ENCODE results near the gene PROB1.

DNA sequence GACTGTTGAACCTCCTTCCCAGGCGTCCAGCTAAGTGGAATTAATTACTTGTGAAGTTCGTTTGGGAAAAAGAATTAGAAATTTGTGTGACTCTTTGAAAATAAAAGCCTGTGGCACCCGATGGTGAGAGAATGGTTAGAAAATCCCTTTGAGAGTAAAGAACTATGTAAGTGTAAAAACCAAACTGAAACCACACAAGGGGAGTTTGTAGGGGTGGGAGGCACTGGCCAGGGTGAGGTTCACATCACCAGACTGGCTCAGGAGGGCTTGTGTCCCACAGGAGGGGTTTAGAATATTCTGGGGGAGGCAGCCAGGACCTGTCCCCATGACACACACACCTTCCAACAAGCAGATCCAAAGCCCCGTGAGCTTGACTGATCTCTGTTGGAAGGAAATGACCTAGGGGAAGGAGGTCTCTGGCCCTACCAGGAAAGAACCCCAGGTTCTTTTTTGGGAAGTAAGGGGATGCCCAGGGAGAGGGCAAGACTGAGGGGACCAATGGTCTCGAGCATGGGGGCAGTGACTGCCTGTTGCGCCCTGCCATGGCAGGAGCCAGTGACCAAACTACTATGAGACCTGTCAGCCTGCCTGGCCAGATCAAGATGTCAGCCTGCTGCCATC lies 4.7 kb upstream of the PROB1 start:
- TF ChIP-seq, protein P1, sequence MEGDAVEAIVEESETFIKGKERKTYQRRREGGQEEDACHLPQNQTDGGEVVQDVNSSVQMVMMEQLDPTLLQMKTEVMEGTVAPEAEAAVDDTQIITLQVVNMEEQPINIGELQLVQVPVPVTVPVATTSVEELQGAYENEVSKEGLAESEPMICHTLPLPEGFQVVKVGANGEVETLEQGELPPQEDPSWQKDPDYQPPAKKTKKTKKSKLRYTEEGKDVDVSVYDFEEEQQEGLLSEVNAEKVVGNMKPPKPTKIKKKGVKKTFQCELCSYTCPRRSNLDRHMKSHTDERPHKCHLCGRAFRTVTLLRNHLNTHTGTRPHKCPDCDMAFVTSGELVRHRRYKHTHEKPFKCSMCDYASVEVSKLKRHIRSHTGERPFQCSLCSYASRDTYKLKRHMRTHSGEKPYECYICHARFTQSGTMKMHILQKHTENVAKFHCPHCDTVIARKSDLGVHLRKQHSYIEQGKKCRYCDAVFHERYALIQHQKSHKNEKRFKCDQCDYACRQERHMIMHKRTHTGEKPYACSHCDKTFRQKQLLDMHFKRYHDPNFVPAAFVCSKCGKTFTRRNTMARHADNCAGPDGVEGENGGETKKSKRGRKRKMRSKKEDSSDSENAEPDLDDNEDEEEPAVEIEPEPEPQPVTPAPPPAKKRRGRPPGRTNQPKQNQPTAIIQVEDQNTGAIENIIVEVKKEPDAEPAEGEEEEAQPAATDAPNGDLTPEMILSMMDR (conservative IDR thresholded peaks at IDR 0.05) = no peak
- TF ChIP-seq ZFX (IDR thresholded peaks at IDR 0.05) = no peak

Data from C4-2B (cell line).